Measurements from ENCODE around the gene TTLL10.
A peak's percentile ranks its signal among the peaks of the same experiment; 100 is the strongest.
"Not testable (repeated sequence)": the region's sequence is repeated elsewhere in the genome, so short reads cannot be mapped to it uniquely, and the experiment has no call there.

The TTLL10 gene

GRCh38 chr1:1191734-1192133 lies 18.1 kb downstream of the TTLL10 start:
- DNase-seq, result no peak

- DNase-seq, result no peak
Measured at GRCh38 chr1:1194723-1195122, 21.0 kb downstream of the TTLL10 start.

GRCh38 chr1:1195726-1196125 lies 22.0 kb downstream of the TTLL10 start:
- DNase-seq, result not testable (repeated sequence)

GRCh38 chr1:1196431-1197187 lies 22.9 kb downstream of the TTLL10 start:
- no peak for DNase-seq

- no peak for DNase-seq
Measured at GRCh38 chr1:1197188-1197500, 23.5 kb downstream of the TTLL10 start.

GRCh38 chr1:1197551-1198422 lies 24.1 kb downstream of the TTLL10 start:
- DNase-seq, result no peak

GRCh38 chr1:1198423-1199140 lies 24.9 kb downstream of the TTLL10 start:
- DNase-seq, result no peak

GRCh38 chr1:1199141-1199960 lies 25.7 kb downstream of the TTLL10 start:
- DNase-seq, result no peak

GRCh38 chr1:1199961-1200875 lies 26.5 kb downstream of the TTLL10 start:
- no peak for DNase-seq

- no peak for DNase-seq
Measured at GRCh38 chr1:1200876-1201810, 27.5 kb downstream of the TTLL10 start.

GRCh38 chr1:1202831-1203560 lies 29.3 kb downstream of the TTLL10 start:
- DNase-seq, result no peak

- peak; percentile 38 for DNase-seq
Measured at GRCh38 chr1:1203561-1204424, 30.1 kb downstream of the TTLL10 start.

- DNase-seq, result no peak
Measured at GRCh38 chr1:1204425-1204920, 30.8 kb downstream of the TTLL10 start.

- DNase-seq, result no peak
Measured at GRCh38 chr1:1204998-1205768, 31.5 kb downstream of the TTLL10 start.

GRCh38 chr1:1205769-1206375 lies 32.2 kb downstream of the TTLL10 start:
- DNase-seq, result no peak

GRCh38 chr1:1206376-1206965 lies 32.8 kb downstream of the TTLL10 start, which contains the start of gene TNFRSF18:
TSS of gene TNFRSF18 (minus strand) at chr1:1206592. CDS start at chr1:1206571, 21 bp downstream.
- DNase-seq, result no peak

Data from NCI-H82 (cell line).